ENCODE data around the gene CEP20.

CEP20 gene

DNA sequence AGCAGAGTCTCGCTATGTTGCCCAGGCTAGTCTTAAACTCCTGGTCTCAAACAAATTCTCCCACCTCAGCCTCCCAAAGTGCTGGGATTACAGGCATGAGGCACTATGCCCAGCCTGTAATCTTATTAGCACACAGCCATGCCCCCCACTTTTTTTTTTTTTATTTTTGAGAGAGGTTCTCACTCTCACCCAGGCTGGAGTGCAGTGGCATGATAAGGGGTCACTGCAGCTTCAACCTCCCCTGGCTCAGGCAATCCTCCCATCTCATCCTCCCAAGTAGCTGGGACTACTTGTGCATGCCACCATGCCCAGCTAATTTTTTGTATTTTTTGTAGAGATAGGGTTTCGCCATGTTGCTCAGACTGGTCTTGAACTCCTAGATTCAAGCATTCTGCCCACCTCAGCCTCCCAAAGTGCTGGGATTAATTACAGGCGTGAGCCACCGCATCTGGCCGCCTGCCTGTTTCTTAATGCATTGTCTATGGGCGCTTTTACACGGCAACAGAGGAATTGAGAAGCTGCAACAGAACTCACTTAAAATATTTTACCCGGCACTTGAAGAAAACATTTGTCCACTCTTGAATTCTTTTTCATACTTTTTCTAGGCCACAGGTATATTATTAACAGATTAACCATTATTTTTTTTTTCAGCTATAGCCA is 8.8 kb upstream of the CEP20 start:
- no peak overlapping the region for H3K4me3 ChIP-seq (ENCODE audit: low read length)
- H3K9ac ChIP-seq (ENCODE audit: low read depth, low read length): no peak overlapping the region
- peaks cover 23% of the 10 kb centered on the region for H3K4me1 ChIP-seq (ENCODE audit: control insufficient read depth, insufficient read depth, low read length)
- H3K27me3 ChIP-seq (ENCODE audit: control insufficient read depth, insufficient read depth, low read length): no peaks in the 10 kb centered on the region
- H3K36me3 ChIP-seq (ENCODE audit: insufficient read depth, low read length): no peaks in the 10 kb centered on the region
- no peaks in the 10 kb centered on the region for H3K9me3 ChIP-seq (replicated peaks; ENCODE audit: low read length)
- H3K4me2 ChIP-seq (ENCODE audit: low read length): peak overlapping the region; percentile 75

- H3K4me1 ChIP-seq (ENCODE audit: control insufficient read depth, insufficient read depth, low read length): peaks cover 18% of the 10 kb centered on the region
- no peaks in the 10 kb centered on the region for H3K36me3 ChIP-seq (ENCODE audit: insufficient read depth, low read length)
- no peak overlapping the region for H3K9ac ChIP-seq (ENCODE audit: low read depth, low read length)
- H3K9me3 ChIP-seq (replicated peaks; ENCODE audit: low read length): no peaks in the 10 kb centered on the region
- no peak overlapping the region for H3K4me2 ChIP-seq (ENCODE audit: low read length)
- no peak overlapping the region for H3K4me3 ChIP-seq (ENCODE audit: low read length)
- no peaks in the 10 kb centered on the region for H3K27me3 ChIP-seq (ENCODE audit: control insufficient read depth, insufficient read depth, low read length)
These were observed 6.4 kb upstream of the CEP20 start for GRCh38 chr16:15894571-15895374.

DNA sequence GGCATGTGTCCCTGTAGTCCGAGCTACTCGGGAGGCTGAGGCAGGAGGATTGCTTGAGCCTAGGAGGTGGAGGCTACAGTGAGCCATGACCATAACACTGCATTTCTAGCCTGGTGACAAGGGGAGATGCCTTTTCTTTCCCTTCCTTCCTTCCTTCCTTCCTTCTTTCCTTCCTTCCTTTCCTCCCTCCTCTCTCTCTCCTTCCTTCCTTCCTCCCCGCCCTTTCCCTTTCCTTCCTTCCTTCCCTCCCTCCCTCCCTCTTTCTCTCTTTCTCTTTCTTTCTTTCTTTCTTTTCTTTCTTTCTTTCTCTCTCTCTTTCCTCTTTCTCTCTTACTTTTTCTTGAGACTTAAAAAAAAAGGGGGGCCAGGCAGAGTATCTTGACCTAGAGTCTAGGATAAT is 3.1 kb upstream of the CEP20 start:
- Histone ChIP-seq H3K9ac (ENCODE audit: low read depth, low read length) (no peak overlapping the region), H3K4me1 (ENCODE audit: control insufficient read depth, insufficient read depth, low read length) (peaks cover 14% of the 10 kb centered on the region), H3K4me2 (ENCODE audit: low read length) (no peak overlapping the region), H3K4me3 (ENCODE audit: low read length) (no peak overlapping the region), H3K27me3 (ENCODE audit: control insufficient read depth, insufficient read depth, low read length) (no peaks in the 10 kb centered on the region), H3K9me3 (replicated peaks; ENCODE audit: low read length) (no peaks in the 10 kb centered on the region), H3K36me3 (ENCODE audit: insufficient read depth, low read length) (no peaks in the 10 kb centered on the region)

DNA sequence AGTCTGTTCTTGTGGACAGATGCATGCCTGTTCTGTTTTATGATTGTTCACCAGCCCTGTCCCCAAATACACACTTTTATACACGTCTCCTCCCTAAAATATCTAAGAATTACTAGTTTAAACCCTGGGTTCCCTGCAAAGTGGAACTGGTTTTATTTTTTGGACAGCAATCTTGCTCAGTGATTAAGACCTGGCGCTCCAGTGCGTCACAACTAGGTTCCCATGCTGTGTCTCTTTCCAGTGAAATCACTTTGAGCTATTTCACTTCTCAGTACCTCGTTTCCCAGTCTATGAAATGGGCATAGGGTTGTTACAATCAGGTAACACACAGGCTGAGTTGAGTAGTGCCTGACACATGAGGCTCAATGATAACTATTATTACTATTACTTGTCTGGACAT is 1.1 kb downstream of the CEP20 start:
- Histone ChIP-seq H3K4me3 (ENCODE audit: low read length) (peak overlapping the region; percentile 93), H3K9ac (ENCODE audit: low read depth, low read length) (peak overlapping the region; percentile 98), H3K4me1 (ENCODE audit: control insufficient read depth, insufficient read depth, low read length) (peaks cover 23% of the 10 kb centered on the region), H3K27me3 (ENCODE audit: control insufficient read depth, insufficient read depth, low read length) (no peaks in the 10 kb centered on the region), H3K4me2 (ENCODE audit: low read length) (peak overlapping the region; percentile 84), H3K36me3 (ENCODE audit: insufficient read depth, low read length) (no peaks in the 10 kb centered on the region), H3K9me3 (replicated peaks; ENCODE audit: low read length) (no peaks in the 10 kb centered on the region)

DNA sequence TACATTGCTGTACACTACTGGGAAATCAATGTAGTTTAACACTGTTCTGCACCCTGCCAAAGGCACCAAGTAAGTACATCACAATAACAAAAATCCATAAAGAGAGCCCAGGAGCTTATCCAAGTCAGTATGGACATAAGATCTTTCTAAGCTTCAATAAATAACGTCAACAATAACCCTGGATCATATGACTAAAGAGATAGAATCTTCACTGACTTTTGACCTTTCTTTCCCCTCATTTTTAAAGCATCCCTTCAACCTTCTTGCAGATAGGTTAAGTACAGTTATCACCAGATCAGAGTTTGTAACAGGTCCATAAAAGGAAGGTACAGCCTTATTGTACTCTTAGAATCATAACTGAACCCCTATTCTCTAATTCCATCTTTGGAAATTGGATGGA is 2.3 kb downstream of the CEP20 start:
- H3K4me2 ChIP-seq (ENCODE audit: low read length): no peak overlapping the region
- H3K4me1 ChIP-seq (ENCODE audit: control insufficient read depth, insufficient read depth, low read length): peaks cover 29% of the 10 kb centered on the region
- no peak overlapping the region for H3K9ac ChIP-seq (ENCODE audit: low read depth, low read length)
- peaks cover 5% of the 10 kb centered on the region for H3K36me3 ChIP-seq (ENCODE audit: insufficient read depth, low read length)
- no peaks in the 10 kb centered on the region for H3K27me3 ChIP-seq (ENCODE audit: control insufficient read depth, insufficient read depth, low read length)
- H3K4me3 ChIP-seq (ENCODE audit: low read length): no peak overlapping the region
- H3K9me3 ChIP-seq (replicated peaks; ENCODE audit: low read length): no peaks in the 10 kb centered on the region

- Histone ChIP-seq H3K9ac (ENCODE audit: low read depth, low read length) (no peak overlapping the region), H3K4me1 (ENCODE audit: control insufficient read depth, insufficient read depth, low read length) (peaks cover 34% of the 10 kb centered on the region), H3K36me3 (ENCODE audit: insufficient read depth, low read length) (peaks cover 5% of the 10 kb centered on the region)
These were observed 2.8 kb downstream of the CEP20 start for GRCh38 chr16:15885560-15886001.

GRCh38 chr16:15882563-15882962 is 5.8 kb downstream of the CEP20 start:
- H3K4me3 ChIP-seq (ENCODE audit: low read length): no peak overlapping the region

More at GRCh38 chr16:15885560-15886001, 2.8 kb downstream of the CEP20 start:
- H3K27me3 ChIP-seq (ENCODE audit: control insufficient read depth, insufficient read depth, low read length): no peaks in the 10 kb centered on the region
- H3K4me2 ChIP-seq (ENCODE audit: low read length): no peak overlapping the region
- H3K9me3 ChIP-seq (replicated peaks; ENCODE audit: low read length): no peaks in the 10 kb centered on the region
- no peak overlapping the region for H3K4me3 ChIP-seq (ENCODE audit: low read length)

GRCh38 chr16:15881794-15882379 is 6.5 kb downstream of the CEP20 start:
- H3K9ac ChIP-seq (ENCODE audit: low read depth, low read length): no peak overlapping the region
- H3K4me3 ChIP-seq (ENCODE audit: low read length): no peak overlapping the region
- H3K4me1 ChIP-seq (ENCODE audit: control insufficient read depth, insufficient read depth, low read length): peaks cover 41% of the 10 kb centered on the region
- H3K36me3 ChIP-seq (ENCODE audit: insufficient read depth, low read length): peaks cover 13% of the 10 kb centered on the region
- no peak overlapping the region for H3K4me2 ChIP-seq (ENCODE audit: low read length)
- H3K9me3 ChIP-seq (replicated peaks; ENCODE audit: low read length): no peaks in the 10 kb centered on the region
- H3K27me3 ChIP-seq (ENCODE audit: control insufficient read depth, insufficient read depth, low read length): no peaks in the 10 kb centered on the region

More at GRCh38 chr16:15882563-15882962, 5.8 kb downstream of the CEP20 start:
- H3K9me3 ChIP-seq (replicated peaks; ENCODE audit: low read length): no peaks in the 10 kb centered on the region
- H3K27me3 ChIP-seq (ENCODE audit: control insufficient read depth, insufficient read depth, low read length): no peaks in the 10 kb centered on the region
- peaks cover 10% of the 10 kb centered on the region for H3K36me3 ChIP-seq (ENCODE audit: insufficient read depth, low read length)
- no peak overlapping the region for H3K4me2 ChIP-seq (ENCODE audit: low read length)
- no peak overlapping the region for H3K9ac ChIP-seq (ENCODE audit: low read depth, low read length)
- peaks cover 47% of the 10 kb centered on the region for H3K4me1 ChIP-seq (ENCODE audit: control insufficient read depth, insufficient read depth, low read length)

- H3K4me3 ChIP-seq (ENCODE audit: low read length): no peak overlapping the region
- peak overlapping the region; percentile 35 for H3K4me2 ChIP-seq (ENCODE audit: low read length)
- H3K36me3 ChIP-seq (ENCODE audit: insufficient read depth, low read length): peaks cover 16% of the 10 kb centered on the region
- peak overlapping the region; percentile 41 for H3K9ac ChIP-seq (ENCODE audit: low read depth, low read length)
- no peaks in the 10 kb centered on the region for H3K9me3 ChIP-seq (replicated peaks; ENCODE audit: low read length)
- H3K27me3 ChIP-seq (ENCODE audit: control insufficient read depth, insufficient read depth, low read length): no peaks in the 10 kb centered on the region
- H3K4me1 ChIP-seq (ENCODE audit: control insufficient read depth, insufficient read depth, low read length): peaks cover 34% of the 10 kb centered on the region
These were observed 7.7 kb downstream of the CEP20 start for GRCh38 chr16:15880434-15881308.

GRCh38 chr16:15879255-15879811 is 9.1 kb downstream of the CEP20 start:
- H3K4me1 ChIP-seq (ENCODE audit: control insufficient read depth, insufficient read depth, low read length): peaks cover 31% of the 10 kb centered on the region
- H3K27me3 ChIP-seq (ENCODE audit: control insufficient read depth, insufficient read depth, low read length): no peaks in the 10 kb centered on the region
- H3K4me2 ChIP-seq (ENCODE audit: low read length): peak overlapping the region; percentile 38
- H3K36me3 ChIP-seq (ENCODE audit: insufficient read depth, low read length): peaks cover 16% of the 10 kb centered on the region
- H3K4me3 ChIP-seq (ENCODE audit: low read length): no peak overlapping the region
- H3K9me3 ChIP-seq (replicated peaks; ENCODE audit: low read length): no peaks in the 10 kb centered on the region
- H3K9ac ChIP-seq (ENCODE audit: low read depth, low read length): peak overlapping the region; percentile 51
